Erythroblast (primary cell): ENCODE data around the gene LRRC49.

ENCODE experiments used
- GATA1 ChIP-seq: IDR thresholded peaks from 2 replicates; pipeline ENCODE4 v1.6.1; 2011; ENCODE audit warnings: low read depth, mild to moderate bottlenecking, control low read depth, low read length, moderate library complexity
- POLR2A ChIP-seq: IDR thresholded peaks from 2 replicates; pipeline ENCODE4 v1.6.1; 2011; ENCODE audit warnings: mild to moderate bottlenecking, low read length

GRCh38 chr15:70954171-70954570, 61.5 kb downstream of the LRRC49 start:
- TF ChIP-seq POLR2A (no peak), GATA1 (no peak)
